K562 (cell line): ENCODE results near the gene GYPA. TPM values are rescaled to one million over a fixed set of nuclear protein-coding genes. Genes with fewer than 3 reads are reported as not detected.
"Not testable (repeated sequence)": the region's sequence is repeated elsewhere in the genome, so short reads cannot be mapped to it uniquely, and the experiment has no call there.

Experiments
- ATAC-seq: fragments of 200-7000 bp; cut with Tn5 transposase; 3 replicates; pipeline ENCODE4 v1.9.1; 2020; ENCODE audit warnings: moderate library complexity
- BruUV-seq: library from RNA; stranded (reverse); fragments of 400-500 nt; replicated peaks from 2 replicates; lab custom pipeline; 2021; lab: Mats Ljungman, UMichigan
- CTCF ChIA-PET: fragments of 300-600 bp; formaldehyde crosslinking; extraction: SDS; loops from one replicate; lab custom pipeline; 2021; ENCODE audit warnings: low intra/inter-chr PET ratio; lab: Yijun Ruan, JAX
- POLR2A ChIA-PET: fragments of 300-600, 350-650 bp; sonication (Branson Sonifier 250); formaldehyde crosslinking; extraction: SDS; loops from one replicate; lab custom pipeline; 2021; ENCODE audit warnings: antibody characterized with exemption, inconsistent platforms; lab: Yijun Ruan, JAX
- DNase-seq, 4 experiments: peaks; one replicate each; pipeline versions ENCODE4 v3.0.0 to v3.0.0-alpha.2; 2011 to 2018; ENCODE audit warnings: low spot score in 3 of 4, mixed read lengths in 3 of 4; ENCODE audit errors: extremely low read depth in 1 of 4
- FAIRE-seq: peaks from 2 replicates; lab custom pipeline; 2011; peaks lifted over from hg19 to GRCh38; lab: Jason Lieb, UNC
- H2AFZ ChIP-seq: 2 replicates; pipeline ENCODE4 v1.6.0; 2011; ENCODE audit warnings: low read depth, low read length, control low read depth, inconsistent platforms
- H3K27ac ChIP-seq: fragments of 200-600 bp; 3 replicates; pipeline ENCODE4 v1.8.0; 2011; ENCODE audit warnings: low read depth, mild to moderate bottlenecking, control low read depth, inconsistent platforms, low read length, moderate library complexity, mixed read lengths; ENCODE audit errors: extremely low read depth
- H3K27me3 ChIP-seq, 2 experiments: fragments of 300-600 bp in 1 of 2; 2 replicates in 1 of 2; 3 replicates in 1 of 2; pipeline versions ENCODE4 v1.6.0 to v1.8.0; 2011; ENCODE audit warnings: inconsistent platforms in 2 of 2, low read length in 2 of 2, mild to moderate bottlenecking in 1 of 2, mixed read lengths in 1 of 2, moderate library complexity in 1 of 2; ENCODE audit not compliant: control insufficient read depth in 2 of 2, insufficient read depth in 2 of 2
- H3K36me3 ChIP-seq: fragments of 300-600 bp; 3 replicates; pipeline ENCODE4 v1.8.0; 2011; ENCODE audit warnings: mild to moderate bottlenecking, low read length, inconsistent platforms; ENCODE audit not compliant: control insufficient read depth, insufficient read depth
- H3K4me1 ChIP-seq, 2 experiments: fragments of 200-600 bp in 1 of 2; replicated peaks in 1 of 2; 2 replicates in 1 of 2; 3 replicates in 1 of 2; pipeline versions ENCODE4 v1.5.1 to v1.8.0; 2011; ENCODE audit warnings: inconsistent platforms in 2 of 2, low read length in 2 of 2, mild to moderate bottlenecking in 1 of 2, mixed read lengths in 1 of 2, moderate library complexity in 1 of 2; ENCODE audit not compliant: control insufficient read depth in 2 of 2, insufficient read depth in 2 of 2
- H3K4me2 ChIP-seq: 2 replicates; pipeline ENCODE4 v1.6.1; 2011; ENCODE audit warnings: low read length, control low read depth, inconsistent platforms, mixed read lengths; ENCODE audit not compliant: insufficient read depth
- H3K4me3 ChIP-seq: fragments of 200-600 bp; sonication (generic), shearing (Covaris generic); 2 replicates; pipeline ENCODE4 v1.5.1; 2016; ENCODE audit warnings: control low read depth, inconsistent platforms
- H3K79me2 ChIP-seq: fragments of 200-600 bp; 3 replicates; pipeline ENCODE4 v1.8.0; 2011; ENCODE audit warnings: low read length, inconsistent platforms; ENCODE audit not compliant: control insufficient read depth, insufficient read depth
- H3K9ac ChIP-seq, 2 experiments: 2 replicates each; pipeline versions ENCODE4 v1.6.0 to v1.6.1; 2011; ENCODE audit warnings: low read depth in 2 of 2, low read length in 2 of 2, control low read depth in 1 of 2, inconsistent platforms in 1 of 2, mild to moderate bottlenecking in 1 of 2, mixed read lengths in 1 of 2; ENCODE audit not compliant: insufficient read depth in 1 of 2
- H3K9me1 ChIP-seq: one replicate; pipeline ENCODE4 v1.6.0; 2011; ENCODE audit warnings: inconsistent platforms, mild to moderate bottlenecking, low read length, moderate library complexity; ENCODE audit not compliant: control insufficient read depth, insufficient read depth
- H3K9me3 ChIP-seq: replicated peaks from 2 replicates; pipeline ENCODE4 v1.5.1; 2011; ENCODE audit warnings: low read depth, low read length, inconsistent platforms; ENCODE audit not compliant: control insufficient read depth, insufficient read depth
- H4K20me1 ChIP-seq: replicated peaks from 2 replicates; pipeline ENCODE4 v1.6.1; 2011; ENCODE audit warnings: low read length, inconsistent platforms, mixed read lengths; ENCODE audit not compliant: control insufficient read depth, insufficient read depth
- ARID1B ChIP-seq: fragments of 450-650 bp; IDR thresholded peaks from 2 replicates; pipeline ENCODE4 v1.6.1; 2016; ENCODE audit warnings: antibody characterized with exemption, mild to moderate bottlenecking, inconsistent platforms
- FOSL1 ChIP-seq: fragments of 200-800 bp; sonication (Bioruptor generic); conservative IDR thresholded peaks from 2 replicates; pipeline ENCODE4 v1.6.1; 2016; ENCODE audit warnings: missing genetic modification characterization, missing compliant biosample characterization
- FOXK2 ChIP-seq, 2 experiments: fragments of 450-650 bp; IDR thresholded peaks in 1 of 2; conservative IDR thresholded peaks in 1 of 2; 2 replicates each; pipeline ENCODE4 v1.6.1; 2016; ENCODE audit warnings: low read depth in 2 of 2, mild to moderate bottlenecking in 1 of 2
- HDGF ChIP-seq: fragments of 450-650 bp; IDR thresholded peaks from 2 replicates; pipeline ENCODE4 v1.6.1; 2016
- SNIP1 ChIP-seq: fragments of 450-650 bp; IDR thresholded peaks from 2 replicates; pipeline ENCODE4 v1.7.1; 2017; ENCODE audit warnings: low read depth, mild to moderate bottlenecking
- ZNF316 ChIP-seq: fragments of 450-650 bp; IDR thresholded peaks from 2 replicates; pipeline ENCODE4 v1.6.1; 2016
- WGBS: fragments of 100-300 bp; shearing (Covaris generic); methylation state at CpG from one replicate; pipeline ENCODE4 v1.1.6; 2016; ENCODE audit warnings: low coverage, mixed read lengths; ENCODE audit not compliant: insufficient coverage; ENCODE audit errors: missing lambda C conversion rate; 5-methylcytosine and 5-hydroxymethylcytosine counted together
- in situ Hi-C: fragments of 300-500 bp; cut with MboI; formaldehyde crosslinking; loops from 4 replicates; pipeline ENCODE4 v1.15.0; 2018; ENCODE audit warnings: inconsistent platforms, mixed read lengths
- intact Hi-C: fragments of 100-400 bp; cut with micrococcal nuclease; formaldehyde crosslinking; loops from 2 replicates; pipeline ENCODE4 v1.14.2; 2022
- polyA plus RNA-seq, 8 experiments: library from polyadenylated mRNA; depleted of rRNA in 4 of 8; stranded (reverse) in 5 of 8; unstranded in 3 of 8; fragments of >200 nt; fragmentation: Nextera tagmentation in 2 of 8; fragmentation: Illumina TruSeq in 1 of 8; extraction: Ambion mirVana in 2 of 8; extraction: Trizol in 1 of 8; gene quantifications; 2 replicates each; pipeline versions ENCODE4 v1.2.1 to v1.2.3, GENCODE V29; 2011 to 2014; ENCODE audit warnings: inconsistent platforms in 1 of 8, missing spikeins in 1 of 8
- total RNA-seq, 7 experiments: library from RNA; depleted of rRNA in 6 of 7; stranded (reverse); fragments of >200 nt in 6 of 7; fragmentation: Illumina TruSeq in 2 of 7; extraction: Trizol in 2 of 7; gene quantifications; 2 replicates each; pipeline versions ENCODE4 v1.2.1 to v1.2.3, GENCODE V29; 2011 to 2021; ENCODE audit warnings: low replicate concordance in 1 of 7
- TF ChIP-seq, protein P1 (sequence below): IDR thresholded peaks from 2 replicates; pipeline ENCODE4 v1.6.1; 2016; ENCODE audit warnings: missing genetic modification characterization, missing compliant biosample characterization
- TF ChIP-seq, protein P2 (sequence below), 2 experiments: fragments of 450-650 bp; IDR thresholded peaks; 2 replicates each; pipeline ENCODE4 v1.6.1; 2016; ENCODE audit warnings: mild to moderate bottlenecking in 2 of 2, borderline replicate concordance in 1 of 2, low read depth in 1 of 2, moderate library complexity in 1 of 2

Gene GYPA
- total and polyA plus RNA-seq, 9 of the 15 experiments (the other 6 are each of a cell fraction or from before 2014, with no cell fraction given) = 35.3 to 278 (median 122) TPM

DNA sequence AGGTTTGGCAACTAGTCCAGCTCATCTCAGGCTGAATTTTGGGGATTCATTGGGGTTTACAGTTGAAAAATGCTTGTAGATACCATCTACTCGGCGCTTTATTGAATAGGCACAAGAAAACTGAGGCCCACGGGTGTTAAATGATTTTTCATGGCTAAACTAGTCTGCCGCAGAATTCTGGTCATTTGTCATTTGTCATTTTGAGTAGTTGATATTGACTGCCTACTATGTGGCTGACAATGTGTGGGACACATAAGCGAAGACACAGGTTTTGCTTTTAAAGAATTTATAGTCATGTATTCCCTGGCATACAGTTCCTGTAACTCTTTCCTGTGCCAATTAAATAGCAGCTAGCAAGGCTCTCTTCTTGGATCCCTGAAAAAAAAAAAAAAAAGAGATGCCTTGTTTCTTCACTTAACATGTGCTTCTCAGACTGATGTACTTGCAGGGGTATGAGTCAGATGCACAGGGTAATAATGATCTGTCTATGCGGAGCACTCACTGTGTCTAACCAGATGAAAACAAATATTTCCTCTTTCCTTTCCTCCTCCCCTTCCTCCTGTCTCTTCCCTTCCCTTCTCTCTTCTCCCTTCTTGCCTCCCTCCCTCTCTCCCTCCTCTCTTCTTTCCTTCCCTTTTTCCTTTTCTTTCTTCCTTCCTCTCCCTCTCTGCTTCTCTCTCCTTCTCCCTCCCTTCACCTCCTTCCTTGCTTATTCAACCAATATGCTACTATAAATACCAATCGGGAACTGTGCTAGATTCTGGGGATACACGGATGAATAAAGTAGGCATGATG, 3.2 kb downstream of the GYPA start:
- FAIRE-seq, POLR2A ChIA-PET, H3K27me3 ChIP-seq, H3K36me3 ChIP-seq, H4K20me1 ChIP-seq, BruUV-seq, CTCF ChIA-PET, H3K9me3 ChIP-seq, H3K9me1 ChIP-seq, H3K4me1 ChIP-seq: not testable (repeated sequence)
- WGBS = 7% methylated on average over 8 of the region's 8 CpGs
- H3K4me2 ChIP-seq = peak overlapping the region; percentile 76
- peak in 1 of 4 experiments; percentile 52 for DNase-seq
- intact Hi-C loops (loop anchor here (5.0 to 10.0 kb wide), 3 partner anchors 235 to 950 kb away; partner anchors contain the start of gene SMARCA5), in situ Hi-C loops (loop anchor here (10.0 kb wide), 1 partner anchor 123 kb away; the partner anchor contains the start of gene GYPB)
- peak overlapping the region; percentile 46 for H3K4me3 ChIP-seq
- H3K79me2 ChIP-seq = peaks cover 80% of the 10 kb centered on the region
- H2AFZ ChIP-seq = peak overlapping the region; percentile 1; the same call in 1 of the 2 replicates
- peak; percentile 71 for ATAC-seq
- peak overlapping the region in 1 of 2 experiments; percentile 83; a peak in 2 of 4 replicates for H3K9ac ChIP-seq
- H3K27ac ChIP-seq = peak overlapping the region; percentile 62
- TF ChIP-seq, protein P1, sequence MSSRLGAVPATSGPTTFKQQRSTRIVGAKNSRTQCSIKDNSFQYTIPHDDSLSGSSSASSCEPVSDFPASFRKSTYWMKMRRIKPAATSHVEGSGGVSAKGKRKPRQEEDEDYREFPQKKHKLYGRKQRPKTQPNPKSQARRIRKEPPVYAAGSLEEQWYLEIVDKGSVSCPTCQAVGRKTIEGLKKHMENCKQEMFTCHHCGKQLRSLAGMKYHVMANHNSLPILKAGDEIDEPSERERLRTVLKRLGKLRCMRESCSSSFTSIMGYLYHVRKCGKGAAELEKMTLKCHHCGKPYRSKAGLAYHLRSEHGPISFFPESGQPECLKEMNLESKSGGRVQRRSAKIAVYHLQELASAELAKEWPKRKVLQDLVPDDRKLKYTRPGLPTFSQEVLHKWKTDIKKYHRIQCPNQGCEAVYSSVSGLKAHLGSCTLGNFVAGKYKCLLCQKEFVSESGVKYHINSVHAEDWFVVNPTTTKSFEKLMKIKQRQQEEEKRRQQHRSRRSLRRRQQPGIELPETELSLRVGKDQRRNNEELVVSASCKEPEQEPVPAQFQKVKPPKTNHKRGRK (tag) = peak; percentile 86
- peak; percentile 57 to 72; a peak in 2 of 4 replicates for TF ChIP-seq FOXK2 (conservative IDR thresholded peaks at IDR 0.05 in 1 of 2, IDR thresholded peaks at IDR 0.05 in 1 of 2; ENCODE audit: low read depth in 2 of 2)
- peak; percentile 44; the same call in 1 of the 2 replicates for TF ChIP-seq FOSL1 (tag)
- peak; percentile 62; the same call in 1 of the 2 replicates for TF ChIP-seq ARID1B
- TF ChIP-seq HDGF = peak; percentile 87; the same call in 1 of the 2 replicates
- TF ChIP-seq, protein P2, sequence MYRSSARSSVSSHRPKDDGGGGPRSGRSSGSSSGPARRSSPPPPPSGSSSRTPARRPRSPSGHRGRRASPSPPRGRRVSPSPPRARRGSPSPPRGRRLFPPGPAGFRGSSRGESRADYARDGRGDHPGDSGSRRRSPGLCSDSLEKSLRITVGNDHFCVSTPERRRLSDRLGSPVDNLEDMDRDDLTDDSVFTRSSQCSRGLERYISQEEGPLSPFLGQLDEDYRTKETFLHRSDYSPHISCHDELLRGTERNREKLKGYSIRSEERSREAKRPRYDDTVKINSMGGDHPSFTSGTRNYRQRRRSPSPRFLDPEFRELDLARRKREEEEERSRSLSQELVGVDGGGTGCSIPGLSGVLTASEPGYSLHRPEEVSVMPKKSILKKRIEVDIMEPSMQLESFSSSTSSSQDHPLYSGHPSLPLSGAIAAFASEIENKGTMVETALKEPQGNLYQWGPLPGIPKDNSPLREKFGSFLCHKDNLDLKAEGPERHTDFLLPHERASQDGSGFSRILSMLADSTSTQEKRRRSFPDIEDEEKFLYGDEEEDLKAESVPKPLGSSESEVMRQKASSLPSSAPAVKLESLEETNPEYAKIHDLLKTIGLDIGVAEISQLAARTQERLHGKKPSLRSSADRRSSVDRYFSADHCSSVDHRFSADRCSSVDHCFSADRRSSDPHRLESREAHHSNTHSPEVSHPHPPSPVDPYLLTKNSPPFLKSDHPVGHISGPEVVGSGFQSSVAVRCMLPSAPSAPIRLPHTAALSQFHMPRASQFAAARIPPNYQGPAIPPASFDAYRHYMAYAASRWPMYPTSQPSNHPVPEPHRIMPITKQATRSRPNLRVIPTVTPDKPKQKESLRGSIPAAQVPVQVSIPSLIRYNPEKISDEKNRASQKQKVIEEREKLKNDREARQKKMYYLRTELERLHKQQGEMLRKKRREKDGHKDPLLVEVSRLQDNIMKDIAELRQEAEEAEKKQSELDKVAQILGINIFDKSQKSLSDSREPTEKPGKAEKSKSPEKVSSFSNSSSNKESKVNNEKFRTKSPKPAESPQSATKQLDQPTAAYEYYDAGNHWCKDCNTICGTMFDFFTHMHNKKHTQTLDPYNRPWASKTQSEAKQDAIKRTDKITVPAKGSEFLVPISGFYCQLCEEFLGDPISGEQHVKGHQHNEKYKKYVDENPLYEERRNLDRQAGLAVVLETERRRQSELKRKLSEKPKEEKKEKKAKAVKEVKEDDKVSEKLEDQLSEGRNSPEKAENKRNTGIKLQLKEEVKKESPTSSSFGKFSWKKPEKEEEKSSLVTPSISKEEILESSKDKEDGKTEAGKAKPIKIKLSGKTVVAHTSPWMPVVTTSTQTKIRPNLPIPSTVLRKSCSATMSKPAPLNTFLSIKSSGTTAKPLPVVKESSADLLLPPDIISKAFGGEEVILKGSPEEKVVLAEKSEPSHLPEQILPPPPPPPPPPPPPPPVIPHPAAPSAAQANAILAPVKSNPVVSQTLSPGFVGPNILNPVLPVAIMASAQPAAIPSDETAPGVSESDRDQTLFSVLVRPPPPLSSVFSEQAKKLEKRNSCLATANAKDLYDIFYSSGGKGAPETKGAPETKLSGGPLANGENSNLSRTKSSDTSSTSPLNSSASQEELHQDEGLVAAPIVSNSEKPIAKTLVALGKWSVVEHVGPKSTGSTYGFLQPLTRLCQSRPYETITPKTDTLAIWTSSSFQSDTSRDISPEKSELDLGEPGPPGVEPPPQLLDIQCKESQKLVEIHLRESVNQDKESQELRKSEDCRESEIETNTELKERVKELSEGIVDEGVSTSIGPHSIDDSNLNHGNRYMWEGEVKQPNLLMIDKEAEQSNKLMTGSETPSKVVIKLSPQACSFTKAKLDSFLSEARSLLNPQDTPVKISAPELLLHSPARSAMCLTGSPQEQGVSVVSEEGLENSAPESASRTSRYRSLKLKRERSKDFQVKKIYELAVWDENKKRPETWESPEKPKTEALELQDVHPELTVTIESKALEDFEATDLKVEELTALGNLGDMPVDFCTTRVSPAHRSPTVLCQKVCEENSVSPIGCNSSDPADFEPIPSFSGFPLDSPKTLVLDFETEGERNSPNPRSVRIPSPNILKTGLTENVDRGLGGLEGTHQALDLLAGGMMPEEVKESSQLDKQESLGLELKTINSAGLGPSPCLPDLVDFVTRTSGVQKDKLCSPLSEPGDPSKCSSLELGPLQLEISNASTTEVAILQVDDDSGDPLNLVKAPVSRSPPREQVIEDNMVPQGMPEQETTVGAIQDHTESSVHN (IDR thresholded peaks at IDR 0.05; ENCODE audit: borderline replicate concordance in 1 of 2, low read depth in 1 of 2) = 0 out of 4 replicates have a peak, but pooled peaks of 1 of the 2 experiments have one; percentile 44
- TF ChIP-seq SNIP1 = 0 out of 2 replicates have a peak, but pooled peaks have one; percentile 34
- peak; percentile 13; the same call in 1 of the 2 replicates for TF ChIP-seq ZNF316
